Adipocyte (in vitro differentiated cells): ENCODE results near the gene RRAGC.

Source experiments
- DNase-seq: peaks from one replicate; pipeline ENCODE4 v3.0.0-alpha.2; 2015; ENCODE audit warnings: low read depth
- H3K27me3 ChIP-seq: replicated peaks from 2 replicates; pipeline ENCODE4 v1.7.0; 2013; ENCODE audit warnings: mild to moderate bottlenecking, low read length, moderate library complexity; ENCODE audit not compliant: control insufficient read depth, insufficient read depth
- H3K36me3 ChIP-seq: 2 replicates; pipeline ENCODE4 v1.7.0; 2013; ENCODE audit warnings: low read length, mild to moderate bottlenecking, moderate library complexity; ENCODE audit not compliant: control insufficient read depth, insufficient read depth, severe bottlenecking
- H3K4me1 ChIP-seq: 2 replicates; pipeline ENCODE4 v1.7.0; 2013; ENCODE audit warnings: mild to moderate bottlenecking, low read length, moderate library complexity; ENCODE audit not compliant: control insufficient read depth, insufficient read depth
- H3K4me3 ChIP-seq: 2 replicates; pipeline ENCODE4 v1.7.0; 2013; ENCODE audit warnings: mild to moderate bottlenecking, low read length, moderate library complexity
- H3K9ac ChIP-seq: 2 replicates; pipeline ENCODE4 v1.7.0; 2013; ENCODE audit warnings: mild to moderate bottlenecking, low read length, moderate library complexity
- H3K9me3 ChIP-seq: 2 replicates; pipeline ENCODE4 v1.7.0; 2013; ENCODE audit warnings: mild to moderate bottlenecking, low read length, moderate library complexity; ENCODE audit not compliant: control insufficient read depth

RRAGC gene, protein sequence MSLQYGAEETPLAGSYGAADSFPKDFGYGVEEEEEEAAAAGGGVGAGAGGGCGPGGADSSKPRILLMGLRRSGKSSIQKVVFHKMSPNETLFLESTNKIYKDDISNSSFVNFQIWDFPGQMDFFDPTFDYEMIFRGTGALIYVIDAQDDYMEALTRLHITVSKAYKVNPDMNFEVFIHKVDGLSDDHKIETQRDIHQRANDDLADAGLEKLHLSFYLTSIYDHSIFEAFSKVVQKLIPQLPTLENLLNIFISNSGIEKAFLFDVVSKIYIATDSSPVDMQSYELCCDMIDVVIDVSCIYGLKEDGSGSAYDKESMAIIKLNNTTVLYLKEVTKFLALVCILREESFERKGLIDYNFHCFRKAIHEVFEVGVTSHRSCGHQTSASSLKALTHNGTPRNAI

DNA sequence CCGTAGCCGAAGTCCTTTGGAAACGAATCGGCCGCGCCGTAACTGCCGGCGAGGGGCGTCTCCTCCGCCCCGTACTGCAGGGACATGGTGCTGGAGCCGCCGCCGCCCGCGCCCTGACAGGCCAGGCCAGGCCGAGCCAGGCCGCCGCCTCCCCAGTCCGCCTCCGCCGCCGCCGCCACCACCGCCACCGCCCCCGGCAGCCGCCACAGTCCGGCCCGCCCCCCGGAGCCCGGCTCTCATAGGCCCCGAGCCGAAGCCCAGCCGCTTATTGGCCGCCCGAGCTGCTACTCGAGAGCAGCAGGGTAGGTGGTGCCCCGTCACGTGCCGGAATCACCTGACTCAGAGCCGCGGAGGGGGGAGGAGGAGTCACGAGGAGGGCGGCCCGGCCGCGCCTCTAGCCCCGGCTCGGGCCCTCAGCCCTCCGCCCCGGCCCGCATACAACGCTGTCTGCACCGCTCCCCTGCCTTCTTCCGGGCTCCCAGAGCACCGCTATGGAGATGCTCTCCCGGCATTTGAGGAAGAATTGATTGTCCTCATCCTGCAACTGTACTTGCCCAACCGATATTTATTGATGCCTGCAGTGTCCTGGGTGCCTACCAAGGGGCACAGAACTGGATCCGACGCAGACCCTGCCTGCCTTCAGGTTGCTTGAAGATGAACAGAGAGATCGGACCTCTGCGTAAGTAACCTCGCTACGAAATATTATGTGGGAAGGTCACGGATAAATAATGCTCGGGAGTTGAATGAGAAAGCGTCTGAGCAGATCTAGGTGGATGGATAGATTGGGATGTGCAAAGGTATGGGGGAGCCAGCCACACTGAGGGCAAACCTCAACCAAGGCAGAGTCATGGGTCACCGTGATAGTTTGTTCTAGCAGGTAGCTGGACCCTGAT, at the start of gene RRAGC:
Gene RRAGC (minus strand): TSS at position 212 of the 893 bp plus-strand sequence. CDS start 126 bp downstream, at position 86.
- peaks cover 18% of the 10 kb centered on the region for H3K36me3 ChIP-seq
- no peaks in the 10 kb centered on the region for H3K27me3 ChIP-seq
- H3K9ac ChIP-seq: peak within 1 kb of the TSS; percentile 98

DNA sequence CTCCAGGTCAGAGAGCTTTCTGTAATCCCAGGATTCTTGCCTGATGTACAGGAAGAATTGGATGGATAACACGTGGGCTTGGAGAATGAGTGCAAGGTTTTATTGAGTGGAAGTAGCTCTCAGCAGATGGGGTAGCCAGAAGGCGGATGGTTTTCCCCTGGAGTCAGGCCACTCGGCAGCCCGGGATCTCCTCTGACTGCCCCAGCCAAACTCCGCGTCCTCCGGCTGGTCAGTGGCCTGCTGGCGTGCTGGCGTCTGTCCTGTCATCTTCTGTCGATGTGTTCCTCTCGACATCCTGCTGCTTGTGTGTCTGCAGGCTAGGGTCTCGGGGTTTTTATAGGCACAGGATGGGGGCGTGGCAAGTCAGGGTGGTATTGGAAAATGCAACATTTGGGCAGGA, 49.2 kb upstream of the RRAGC start:
- DNase-seq: no peak
- peaks cover 4% of the 10 kb centered on the region for H3K9me3 ChIP-seq
- H3K9ac ChIP-seq: no peak overlapping the region
- no peaks in the 10 kb centered on the region for H3K4me1 ChIP-seq
- H3K4me3 ChIP-seq: no peak overlapping the region
- H3K27me3 ChIP-seq: no peaks in the 10 kb centered on the region
- no peaks in the 10 kb centered on the region for H3K36me3 ChIP-seq

More for the DNA sequence above, at the start of gene RRAGC:
- DNase-seq: peak; percentile 99
- H3K4me3 ChIP-seq: peak within 1 kb of the TSS; percentile 98
- no peaks in the 10 kb centered on the region for H3K9me3 ChIP-seq
- H3K4me1 ChIP-seq: peaks cover 64% of the 10 kb centered on the region

DNA sequence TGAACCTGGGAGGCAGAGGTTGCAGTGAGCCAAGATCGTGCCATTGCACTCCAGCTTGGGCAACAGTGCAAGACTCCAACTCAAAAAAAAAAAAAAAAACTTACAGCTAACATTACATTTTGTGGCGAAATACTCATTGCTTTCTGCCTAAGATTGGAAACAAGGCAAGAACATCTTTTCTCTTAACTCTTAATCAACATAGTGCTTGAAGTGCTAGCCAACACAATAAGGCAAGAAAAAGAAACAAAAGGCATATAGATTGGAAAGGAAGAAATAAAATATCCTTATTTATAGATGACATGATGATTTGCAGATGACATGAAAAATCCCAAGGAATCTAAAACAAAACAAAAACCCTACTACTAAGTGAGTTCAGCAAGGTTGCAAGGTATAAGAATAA, 46.4 kb upstream of the RRAGC start:
- Histone ChIP-seq H3K36me3 (no peaks in the 10 kb centered on the region), H3K9me3 (peaks cover 4% of the 10 kb centered on the region), H3K27me3 (no peaks in the 10 kb centered on the region), H3K9ac (no peak overlapping the region), H3K4me1 (no peaks in the 10 kb centered on the region), H3K4me3 (no peak overlapping the region)
- DNase-seq: no peak

DNA sequence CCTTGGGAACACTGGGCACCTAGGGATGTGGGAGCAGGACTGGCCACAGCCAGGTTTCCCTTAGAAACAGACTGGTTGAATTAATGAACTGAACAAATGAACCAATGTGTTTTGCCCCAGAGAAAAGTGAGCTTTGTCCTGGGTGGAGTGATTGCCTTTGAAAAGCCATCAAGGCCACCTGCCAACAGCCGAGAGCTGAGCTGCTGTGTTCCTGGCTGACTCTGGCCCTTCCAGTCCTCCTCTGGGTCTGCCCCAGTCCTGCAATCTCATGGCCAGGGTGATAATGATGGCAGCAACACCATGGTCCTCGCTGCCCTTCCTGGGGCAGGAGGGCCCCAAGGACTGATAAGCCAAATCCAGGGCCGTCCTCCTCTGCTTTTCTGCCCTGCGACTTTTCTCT, 40.0 kb upstream of the RRAGC start:
- no peak for DNase-seq
- Histone ChIP-seq H3K27me3 (no peaks in the 10 kb centered on the region), H3K4me3 (no peak overlapping the region), H3K9ac (no peak overlapping the region), H3K4me1 (no peaks in the 10 kb centered on the region), H3K36me3 (no peaks in the 10 kb centered on the region), H3K9me3 (no peaks in the 10 kb centered on the region)

DNA sequence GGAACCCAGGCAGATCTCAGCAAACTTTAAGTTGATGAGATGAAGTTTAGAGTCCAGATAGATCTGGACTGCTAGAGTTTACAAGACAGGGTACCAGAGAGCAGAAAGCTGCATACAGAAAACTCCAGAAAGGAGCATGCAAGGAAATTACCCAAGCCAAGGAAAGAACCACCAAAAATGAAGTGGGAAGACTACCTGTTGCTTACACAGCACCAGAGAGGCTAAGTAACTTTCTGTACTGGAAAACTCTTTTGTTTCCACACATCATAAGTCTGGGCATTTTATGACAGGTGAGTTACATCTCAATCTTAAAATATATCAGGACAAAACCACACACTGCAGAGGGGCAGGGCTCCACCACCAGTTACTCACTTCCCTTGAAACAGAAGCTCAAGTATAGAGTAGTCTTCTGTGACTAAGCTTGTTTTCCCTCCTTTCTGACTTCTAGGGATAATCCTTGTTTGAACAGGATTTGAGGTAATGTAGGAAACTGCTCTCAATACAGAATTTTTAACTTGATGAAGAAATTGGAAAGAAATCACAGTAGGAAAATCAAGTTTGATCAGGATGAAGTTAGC, 39.2 kb upstream of the RRAGC start:
- H3K36me3 ChIP-seq: no peaks in the 10 kb centered on the region
- H3K4me1 ChIP-seq: no peaks in the 10 kb centered on the region
- DNase-seq: no peak
- no peak overlapping the region for H3K4me3 ChIP-seq
- H3K9me3 ChIP-seq: no peaks in the 10 kb centered on the region
- no peaks in the 10 kb centered on the region for H3K27me3 ChIP-seq
- H3K9ac ChIP-seq: no peak overlapping the region

DNA sequence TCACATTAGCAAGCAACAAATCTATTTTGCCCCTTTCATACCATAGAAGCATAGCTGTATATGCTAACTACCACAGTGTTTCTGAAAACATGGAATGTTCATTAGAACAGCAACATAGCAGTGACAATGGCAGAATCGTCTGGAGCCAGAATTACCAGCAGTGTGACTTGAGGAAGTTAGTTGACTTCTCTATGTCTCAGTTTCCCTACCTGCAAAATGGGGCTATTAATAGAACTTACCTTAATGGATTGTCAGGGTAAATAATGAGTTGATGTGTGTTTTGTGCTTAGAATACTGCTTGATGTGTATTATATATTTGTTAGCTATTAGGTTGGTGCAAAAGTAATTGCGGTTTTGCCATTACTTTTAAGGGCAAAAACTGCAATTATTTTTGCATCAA, 36.6 kb upstream of the RRAGC start:
- H3K4me3 ChIP-seq: no peak overlapping the region
- no peaks in the 10 kb centered on the region for H3K27me3 ChIP-seq
- H3K9ac ChIP-seq: no peak overlapping the region
- DNase-seq: no peak
- no peaks in the 10 kb centered on the region for H3K4me1 ChIP-seq
- H3K36me3 ChIP-seq: no peaks in the 10 kb centered on the region
- H3K9me3 ChIP-seq: no peaks in the 10 kb centered on the region

DNA sequence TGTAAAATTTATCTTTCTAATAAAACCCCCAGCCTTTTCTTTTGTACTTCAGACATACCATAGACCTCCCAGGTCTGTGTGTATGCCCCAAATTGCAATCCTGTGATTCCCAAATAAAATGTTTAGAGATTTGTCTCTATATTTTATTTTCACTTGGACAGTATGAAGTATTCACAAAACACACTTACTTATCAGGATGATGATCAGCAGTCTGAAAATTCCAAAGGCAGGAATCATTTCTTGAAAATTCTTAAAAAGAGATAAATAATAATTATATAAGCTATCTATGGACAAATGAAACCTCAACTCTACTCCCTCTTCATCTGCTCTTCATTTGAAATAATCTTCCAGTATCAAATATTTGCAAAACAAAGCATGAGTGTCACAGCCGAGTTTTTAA, 33.4 kb upstream of the RRAGC start:
- no peak overlapping the region for H3K4me3 ChIP-seq
- H3K9me3 ChIP-seq: no peaks in the 10 kb centered on the region
- H3K27me3 ChIP-seq: no peaks in the 10 kb centered on the region
- no peaks in the 10 kb centered on the region for H3K36me3 ChIP-seq
- no peak overlapping the region for H3K9ac ChIP-seq
- no peak for DNase-seq
- H3K4me1 ChIP-seq: peaks cover 9% of the 10 kb centered on the region

DNA sequence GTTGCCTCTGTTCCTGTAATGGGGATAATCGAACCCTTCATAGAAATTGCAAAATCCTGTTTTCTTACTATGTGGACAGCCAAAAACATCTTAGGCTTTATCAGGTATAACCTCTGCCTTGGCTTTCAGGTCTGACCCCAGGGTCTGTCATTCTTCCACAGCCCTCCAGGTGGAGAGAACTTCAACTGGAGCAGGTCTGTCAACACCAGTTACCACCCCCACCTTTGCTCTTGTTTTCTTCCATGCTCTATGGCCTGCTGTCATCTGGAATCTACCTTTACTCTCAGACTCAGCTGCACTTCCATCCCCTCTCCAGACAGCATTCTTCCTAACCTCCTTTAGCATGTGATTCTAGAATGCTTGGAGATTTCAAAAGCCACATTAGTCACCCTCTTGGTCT, 32.2 kb upstream of the RRAGC start:
- Histone ChIP-seq H3K9ac (no peak overlapping the region), H3K36me3 (peaks cover 2% of the 10 kb centered on the region), H3K4me3 (no peak overlapping the region), H3K27me3 (no peaks in the 10 kb centered on the region), H3K9me3 (no peaks in the 10 kb centered on the region), H3K4me1 (peaks cover 9% of the 10 kb centered on the region)
- no peak for DNase-seq

DNA sequence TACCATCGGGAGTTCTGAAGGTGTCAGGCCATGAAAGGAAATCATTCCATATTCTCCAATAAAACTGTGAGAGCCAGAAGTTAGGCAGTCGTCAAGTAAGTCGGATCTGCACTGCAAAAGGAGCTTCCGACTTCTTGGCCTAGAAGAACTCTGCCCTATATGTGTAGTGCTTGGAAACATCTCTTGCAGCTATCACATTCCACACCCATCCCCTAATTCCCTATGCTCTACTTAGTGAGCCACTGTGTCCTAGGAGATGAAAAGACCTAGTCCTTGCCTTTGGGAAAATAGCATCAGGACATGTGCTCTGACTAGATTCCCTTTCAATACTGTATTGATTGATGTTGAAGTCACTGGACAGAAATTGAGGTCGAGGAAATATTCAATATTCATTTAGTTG, 30.0 kb upstream of the RRAGC start:
- H3K9ac ChIP-seq: no peak overlapping the region
- H3K4me3 ChIP-seq: no peak overlapping the region

DNA sequence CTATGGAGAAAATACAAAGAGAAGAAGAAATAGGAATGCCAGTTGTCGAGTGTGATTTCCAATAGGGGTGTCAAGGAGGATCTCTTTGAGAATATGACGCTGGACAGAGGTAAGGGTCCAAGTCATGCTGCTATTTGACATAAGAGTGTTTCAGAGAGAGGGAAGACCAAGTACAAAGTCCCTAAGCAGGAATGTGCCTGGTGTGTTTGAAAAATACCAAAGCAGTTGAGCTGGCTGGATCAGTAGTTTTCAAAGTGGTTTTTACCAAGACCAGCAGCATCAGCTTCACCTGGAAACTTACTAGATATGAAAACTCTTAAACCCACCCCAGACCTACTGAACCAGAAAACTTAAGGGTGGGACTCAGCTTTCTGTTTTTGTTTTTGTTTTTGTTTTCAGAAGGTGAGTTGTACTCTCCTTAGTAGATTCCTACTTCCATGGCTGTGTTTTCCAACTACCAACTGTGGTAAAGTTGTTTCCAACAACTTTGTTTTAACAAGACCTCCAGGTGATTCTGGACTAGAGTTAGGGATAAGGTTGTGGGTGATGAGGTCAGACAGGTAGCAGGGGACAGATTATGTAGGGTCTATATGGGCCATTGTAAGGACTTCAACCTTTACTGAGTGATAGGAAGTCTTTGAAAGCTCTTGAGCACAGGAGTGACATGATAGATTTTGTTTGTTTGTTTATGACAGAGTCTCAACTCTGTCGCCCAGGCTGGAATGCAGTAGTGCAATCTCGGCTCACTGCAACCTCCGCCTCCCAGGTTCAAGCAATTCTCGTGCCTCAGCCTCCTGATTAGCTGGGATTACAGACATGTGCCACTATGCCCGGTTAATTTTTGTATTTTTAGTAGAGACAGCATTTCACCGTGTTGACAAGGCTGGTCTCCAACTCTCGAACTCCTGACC, 29.1 kb upstream of the RRAGC start:
- Histone ChIP-seq H3K9me3 (no peaks in the 10 kb centered on the region), H3K36me3 (peaks cover 7% of the 10 kb centered on the region), H3K4me3 (no peak overlapping the region), H3K4me1 (peaks cover 9% of the 10 kb centered on the region), H3K9ac (no peak overlapping the region), H3K27me3 (no peaks in the 10 kb centered on the region)
- no peak for DNase-seq

More for the DNA sequence above, 30.0 kb upstream of the RRAGC start:
- no peaks in the 10 kb centered on the region for H3K27me3 ChIP-seq
- no peak for DNase-seq
- peaks cover 9% of the 10 kb centered on the region for H3K4me1 ChIP-seq
- H3K36me3 ChIP-seq: peaks cover 7% of the 10 kb centered on the region
- H3K9me3 ChIP-seq: no peaks in the 10 kb centered on the region
